Pancreas (tissue), 10 donors: ENCODE data around the gene KCNQ5. TPM values are rescaled to one million over a fixed set of nuclear protein-coding genes. Genes with fewer than 3 reads are reported as not detected.
"Not testable (repeated sequence)": the region's sequence is repeated elsewhere in the genome, so short reads cannot be mapped to it uniquely, and the experiment has no call there.

Source experiments
- ATAC-seq, 4 donors: fragments of 200-7000 bp; cut with Tn5 transposase; one replicate each; pipeline versions ENCODE4 v1.8.0 to v1.9.1; 2020; ENCODE audit warnings: mild to moderate bottlenecking in 4 of 4, moderate library complexity in 4 of 4
- DNase-seq, 6 donors: peaks; one replicate each; pipeline ENCODE4 v3.0.0-alpha.2; 2020
- FAIRE-seq: peaks from 2 replicates; lab custom pipeline; 2012; peaks lifted over from hg19 to GRCh38; lab: Jason Lieb, UNC
- H3K27ac ChIP-seq, 4 donors: fragments of 200-600 bp; sonication (generic); 1 replicate in 3 of 4; 2 replicates in 1 of 4; pipeline versions ENCODE4 v1.5.0 to v1.8.0; 2020
- H3K27me3 ChIP-seq, 4 donors: fragments of 200-600 bp; one replicate each; pipeline ENCODE4 v1.8.0; 2021
- H3K36me3 ChIP-seq, 3 donors: fragments of 200-600 bp; sonication (generic) in 1 of 3; one replicate each; pipeline versions ENCODE4 v1.5.0 to v1.8.0; 2020 to 2021
- H3K4me1 ChIP-seq, 3 donors: fragments of 200-600 bp; one replicate each; pipeline ENCODE4 v1.8.0; 2021
- H3K4me3 ChIP-seq, 4 donors: fragments of 200-600 bp; sonication (generic) in 2 of 4; one replicate each; pipeline versions ENCODE4 v1.5.0 to v1.8.0; 2020 to 2021
- H3K9me3 ChIP-seq, 4 donors: fragments of 200-600 bp; one replicate each; pipeline ENCODE4 v1.8.0; 2021
- WGBS, 2 donors: extraction: QIAGEN DNeasy Blood & Tissue Kit; methylation state at CpG; one replicate each; pipeline ENCODE4 v1.1.7; 2013; 5-methylcytosine and 5-hydroxymethylcytosine counted together
- intact Hi-C, 3 donors: fragments of 100-400 bp; cut with DNase I; formaldehyde crosslinking; loops; one replicate each; pipeline versions ENCODE4 v1.11.1 to v1.14.2; 2022
- polyA plus RNA-seq, 2 donors: library from polyadenylated mRNA; stranded (reverse); fragments of 200-250 nt; gene quantifications; one replicate each; pipeline ENCODE4 v1.2.3, GENCODE V29; 2013
- total RNA-seq, 6 donors: library from RNA; stranded (reverse); fragmentation: NEBNext Ultra II Directional in 4 of 6; extraction: Animal tissue kit (Norgen Biotek cat#: 25700) in 4 of 6; gene quantifications; one replicate each; pipeline versions ENCODE4 v1.2.1 to v1.2.4, GENCODE V29; 2021 to 2023
- TF ChIP-seq, protein P1 (sequence below), 4 donors: fragments of 200-600 bp; sonication (generic) in 3 of 4; IDR thresholded peaks; one replicate each; pipeline versions ENCODE4 v1.5.0 to v1.8.0; 2021; ENCODE audit warnings: antibody characterized with exemption in 4 of 4
- donor health status: healthy with polysubstance abuse.
- donor health status: DM: no; HTN: no; CAD: no; lungs with moderate emphysema.
- donor health status: DM: no; HTN: no; CAD: no.
- donor health status: control.
- donor health status: control.
- donor health status: Bipolar disorder and iron deficiency.
- donor health status: DM: yes; HTN: yes; CAD: no.
- donor health status: DM: no; HTN: no; CAD: no.
- donor health status: DM: no; HTN: no; CAD: no.
- donor health status: DM: yes; HTN: yes; CAD: no.

Gene KCNQ5
- total and polyA plus RNA-seq, 8 donors = 0.03 to 1.1 (median 0.13) TPM

DNA sequence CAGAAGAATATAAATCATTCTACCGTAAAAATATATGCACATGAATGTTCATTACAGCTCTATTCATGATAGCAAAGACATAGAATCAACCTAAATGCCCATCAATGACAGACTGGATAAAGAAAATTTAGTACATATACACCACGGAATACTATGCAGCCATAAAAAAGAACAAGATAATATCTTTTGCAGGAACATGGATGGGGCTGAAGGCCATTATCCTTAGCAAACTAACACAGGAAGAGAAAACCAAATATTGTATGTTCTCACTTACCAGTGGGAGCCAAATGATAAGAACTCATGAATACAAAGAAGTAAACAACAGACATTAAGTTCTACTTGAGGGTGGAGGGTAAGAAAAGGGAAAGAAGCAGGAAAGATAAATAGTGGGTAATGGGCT, 595.0 kb downstream of the KCNQ5 start:
- Histone ChIP-seq H3K36me3 (no peaks in the 10 kb centered on the region), H3K9me3 (no peaks in the 10 kb centered on the region), H3K4me3 (no peak overlapping the region), H3K4me1 (no peaks in the 10 kb centered on the region), H3K27ac (no peak overlapping the region), H3K27me3 (no peaks in the 10 kb centered on the region)
- DNase-seq = no peak
- TF ChIP-seq, protein P1, sequence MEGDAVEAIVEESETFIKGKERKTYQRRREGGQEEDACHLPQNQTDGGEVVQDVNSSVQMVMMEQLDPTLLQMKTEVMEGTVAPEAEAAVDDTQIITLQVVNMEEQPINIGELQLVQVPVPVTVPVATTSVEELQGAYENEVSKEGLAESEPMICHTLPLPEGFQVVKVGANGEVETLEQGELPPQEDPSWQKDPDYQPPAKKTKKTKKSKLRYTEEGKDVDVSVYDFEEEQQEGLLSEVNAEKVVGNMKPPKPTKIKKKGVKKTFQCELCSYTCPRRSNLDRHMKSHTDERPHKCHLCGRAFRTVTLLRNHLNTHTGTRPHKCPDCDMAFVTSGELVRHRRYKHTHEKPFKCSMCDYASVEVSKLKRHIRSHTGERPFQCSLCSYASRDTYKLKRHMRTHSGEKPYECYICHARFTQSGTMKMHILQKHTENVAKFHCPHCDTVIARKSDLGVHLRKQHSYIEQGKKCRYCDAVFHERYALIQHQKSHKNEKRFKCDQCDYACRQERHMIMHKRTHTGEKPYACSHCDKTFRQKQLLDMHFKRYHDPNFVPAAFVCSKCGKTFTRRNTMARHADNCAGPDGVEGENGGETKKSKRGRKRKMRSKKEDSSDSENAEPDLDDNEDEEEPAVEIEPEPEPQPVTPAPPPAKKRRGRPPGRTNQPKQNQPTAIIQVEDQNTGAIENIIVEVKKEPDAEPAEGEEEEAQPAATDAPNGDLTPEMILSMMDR (IDR thresholded peaks at IDR 0.05) = no peak
- no peak for FAIRE-seq
- WGBS, 2 donors = 84 to 90% methylated on average over 2 of the region's 2 CpGs
- intact Hi-C loops = no loop called here
- ATAC-seq = no peak

DNA sequence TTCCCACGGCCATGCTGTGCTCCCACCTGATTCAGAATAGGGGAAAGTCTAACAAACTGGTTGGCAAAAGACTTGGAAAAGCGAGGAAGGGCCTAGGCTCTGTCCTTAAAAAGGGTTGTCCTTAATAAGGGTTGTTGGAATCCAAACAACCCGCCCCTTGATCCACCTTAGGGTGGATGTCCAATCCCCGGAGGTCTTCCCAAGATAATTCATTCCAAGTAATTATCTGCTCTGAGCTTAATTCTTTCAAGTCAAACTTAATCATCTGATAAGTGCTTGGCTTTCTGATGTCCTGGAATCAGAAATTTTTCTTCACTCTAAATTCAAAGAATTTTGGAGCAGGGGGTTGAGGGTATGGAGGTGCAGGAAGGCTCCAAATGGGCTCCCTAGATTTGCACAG, 603.5 kb downstream of the KCNQ5 start, which contains the start of gene KHDC1L:
KHDC1L (minus strand) TSS at position 101 of the 400 bp plus-strand sequence; CDS start at position 13, 88 bp downstream.
- FAIRE-seq (no peak), DNase-seq (no peak), ATAC-seq (no peak)
- Histone ChIP-seq H3K27me3 (no peaks in the 10 kb centered on the region), H3K9me3 (no peaks in the 10 kb centered on the region), H3K27ac (no peak within 1 kb of the TSS), H3K4me3 (no peak within 1 kb of the TSS), H3K36me3 (no peaks in the 10 kb centered on the region), H3K4me1 (no peaks in the 10 kb centered on the region)
- intact Hi-C loops = no loop called here
- TF ChIP-seq, protein P1 (IDR thresholded peaks at IDR 0.05) = no peak
- 85 to 88% methylated on average over 4 of the region's 4 CpGs for WGBS, 2 donors

DNA sequence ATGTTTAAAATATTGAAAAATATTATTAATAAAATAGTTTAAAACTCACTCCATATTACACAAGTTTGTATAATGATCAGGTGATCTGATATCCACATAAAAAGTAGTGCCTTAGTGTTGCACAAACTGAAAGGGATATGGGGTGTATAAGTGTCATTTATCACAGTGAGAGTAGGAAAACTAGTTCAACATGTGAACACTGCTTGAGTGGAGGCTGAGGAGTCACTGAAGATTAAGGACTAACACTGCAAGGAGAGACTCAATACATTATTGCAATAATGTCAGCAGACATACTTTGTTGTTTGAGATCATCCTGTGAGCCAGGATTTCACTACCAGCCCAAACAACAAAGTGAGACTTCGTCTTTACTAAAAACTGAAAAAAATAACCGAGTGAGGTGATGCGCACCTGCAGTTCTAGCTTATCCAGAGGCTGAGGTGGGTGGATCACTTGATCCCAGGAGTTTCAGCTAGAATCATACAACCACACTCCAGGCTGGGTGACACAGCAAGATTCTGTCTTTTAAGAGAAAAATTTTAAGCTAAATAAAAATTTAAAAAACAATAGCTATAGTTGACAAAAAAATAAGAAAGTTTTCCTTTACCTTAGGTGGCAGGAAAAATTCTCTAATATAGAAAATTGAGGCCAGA, 605.9 kb downstream of the KCNQ5 start:
- no peak overlapping the region for H3K4me3 ChIP-seq
- no peaks in the 10 kb centered on the region for H3K9me3 ChIP-seq
- TF ChIP-seq, protein P1 (IDR thresholded peaks at IDR 0.05) = no peak
- FAIRE-seq = no peak
- H3K27me3 ChIP-seq = no peaks in the 10 kb centered on the region
- 66 to 83% methylated on average over 3 of the region's 3 CpGs for WGBS, 2 donors
- no peak for ATAC-seq
- intact Hi-C loops = no loop called here
- no peaks in the 10 kb centered on the region for H3K4me1 ChIP-seq
- no peak for DNase-seq
- no peak overlapping the region for H3K27ac ChIP-seq
- no peaks in the 10 kb centered on the region for H3K36me3 ChIP-seq

DNA sequence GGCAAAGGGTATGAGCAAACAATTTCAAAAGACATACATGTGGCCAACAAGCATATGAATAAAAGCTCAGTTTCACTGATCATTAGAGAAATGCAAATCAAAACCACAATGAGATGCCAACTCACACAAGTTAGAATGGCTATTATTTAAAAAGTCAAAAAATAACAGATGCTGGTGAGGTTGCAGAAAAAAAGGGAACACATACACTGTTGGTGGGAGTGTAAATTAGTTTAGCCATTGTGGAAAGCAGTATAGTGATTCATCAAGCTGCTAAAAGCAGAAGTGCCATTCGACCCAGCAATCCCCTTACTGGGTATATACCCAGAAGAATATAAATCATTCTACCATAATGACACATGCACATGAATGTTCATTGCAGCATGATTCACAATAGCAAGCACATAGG, 610.1 kb downstream of the KCNQ5 start:
- TF ChIP-seq, protein P1 (IDR thresholded peaks at IDR 0.05) = no peak
- intact Hi-C loops = no loop called here
- no peak overlapping the region for H3K27ac ChIP-seq
- 47 to 52% methylated on average over 1 of the region's 1 CpG for WGBS, 2 donors
- DNase-seq = no peak
- H3K27me3 ChIP-seq = no peaks in the 10 kb centered on the region
- H3K9me3 ChIP-seq = no peaks in the 10 kb centered on the region
- no peak for ATAC-seq
- H3K36me3 ChIP-seq = no peaks in the 10 kb centered on the region
- no peak for FAIRE-seq
- no peak overlapping the region for H3K4me3 ChIP-seq
- H3K4me1 ChIP-seq = no peaks in the 10 kb centered on the region

DNA sequence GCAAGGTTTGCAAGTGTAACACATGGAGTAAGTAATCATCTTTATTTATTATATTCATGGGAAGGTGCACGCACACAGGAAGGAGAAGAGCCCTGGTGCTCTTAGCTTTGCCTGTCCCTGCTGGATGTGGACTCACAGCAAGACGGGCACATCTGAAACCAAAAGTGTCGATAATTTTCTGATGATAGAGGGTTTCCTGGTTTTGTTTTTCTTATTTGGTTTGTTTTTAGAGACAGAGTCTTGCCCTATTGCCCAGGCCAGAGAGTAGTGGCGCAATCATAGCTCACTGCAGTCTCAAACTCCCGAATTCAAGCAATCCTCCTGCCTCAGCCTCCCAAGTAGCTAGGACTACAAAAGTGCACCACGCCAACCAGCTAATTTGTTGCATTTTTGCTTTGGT, 611.2 kb downstream of the KCNQ5 start:
- Histone ChIP-seq H3K27ac (no peak overlapping the region), H3K4me3 (no peak overlapping the region), H3K27me3 (no peaks in the 10 kb centered on the region), H3K4me1 (no peaks in the 10 kb centered on the region), H3K9me3 (no peaks in the 10 kb centered on the region), H3K36me3 (no peaks in the 10 kb centered on the region)
- no peak for DNase-seq
- no peak for ATAC-seq
- intact Hi-C loops = no loop called here
- TF ChIP-seq, protein P1 (IDR thresholded peaks at IDR 0.05) = no peak
- 79 to 82% methylated on average over 6 of the region's 6 CpGs for WGBS, 2 donors
- no peak for FAIRE-seq

DNA sequence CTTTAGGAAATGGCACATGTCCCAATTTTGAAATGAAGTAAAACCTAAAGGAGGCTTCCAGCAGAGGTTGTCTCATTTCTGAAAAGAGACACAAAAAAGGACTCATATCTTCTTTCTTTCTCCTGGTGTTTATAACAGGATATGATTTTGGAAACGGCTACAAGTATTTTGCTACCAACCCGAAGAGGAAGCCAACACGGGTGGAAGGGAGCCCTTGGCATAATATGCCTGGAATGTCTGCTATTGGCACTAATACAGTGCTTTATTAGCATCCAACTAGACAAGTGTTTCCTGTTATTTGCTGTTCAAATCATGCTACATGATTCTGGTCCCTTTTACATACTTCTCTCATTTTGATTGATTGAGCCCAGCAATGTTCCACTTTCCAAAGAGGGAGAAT, 612.1 kb downstream of the KCNQ5 start:
- DNase-seq, FAIRE-seq, ATAC-seq, H3K27ac ChIP-seq, H3K27me3 ChIP-seq, H3K36me3 ChIP-seq, H3K9me3 ChIP-seq, H3K4me1 ChIP-seq, H3K4me3 ChIP-seq, intact Hi-C loops: not testable (repeated sequence)
- 38 to 52% methylated on average over 3 of the region's 3 CpGs for WGBS, 2 donors
